Cardiac muscle cell (in vitro differentiated cells and primary cell): Measurements from ENCODE around the gene SLC17A1. TPM values are rescaled to one million over a fixed set of nuclear protein-coding genes. Genes with fewer than 3 reads are reported as not detected.

ENCODE experiments used
- DNase-seq, 2 donors: peaks; one replicate each; pipeline versions ENCODE4 v3.0.0 to v3.0.0-alpha.2; 2010 to 2017; ENCODE audit warnings: low read depth in 1 of 2, low spot score in 1 of 2
- H3K27ac ChIP-seq: fragments of 200-600 bp; sonication (generic); 2 replicates; pipeline ENCODE4 v1.5.1; 2016
- H3K27me3 ChIP-seq: fragments of 200-600 bp; sonication (generic); 2 replicates; pipeline ENCODE4 v1.6.0; 2016; ENCODE audit warnings: control low read depth
- H3K36me3 ChIP-seq: fragments of 200-600 bp; sonication (generic); 2 replicates; pipeline ENCODE4 v1.5.1; 2016; ENCODE audit warnings: control low read depth
- H3K4me1 ChIP-seq: fragments of 200-600 bp; sonication (generic); 2 replicates; pipeline ENCODE4 v1.8.1; 2017; ENCODE audit warnings: low read depth, mild to moderate bottlenecking, mixed run types
- H3K4me3 ChIP-seq: fragments of 200-600 bp; sonication (generic); 2 replicates; pipeline ENCODE4 v1.5.1; 2016; ENCODE audit warnings: mild to moderate bottlenecking
- H3K9me3 ChIP-seq: fragments of 200-600 bp; sonication (generic); 2 replicates; pipeline ENCODE4 v1.5.1; 2017; ENCODE audit warnings: low read depth, mild to moderate bottlenecking, control low read depth
- CTCF ChIP-seq: IDR thresholded peaks from 2 replicates; pipeline ENCODE4 v1.5.1; 2012; ENCODE audit warnings: low read depth, mild to moderate bottlenecking, low read length
- polyA plus RNA-seq: library from polyadenylated mRNA; unstranded; fragments of >200 nt; fragmentation: Nextera tagmentation; extraction: Ambion mirVana; gene quantifications from 2 replicates; pipeline ENCODE4 v1.2.1, GENCODE V29; 2016
- total RNA-seq: library from RNA; depleted of rRNA; stranded (reverse); fragments of >200 nt; gene quantifications from 2 replicates; pipeline ENCODE4 v1.2.3, GENCODE V29; 2016

Gene SLC17A1
- total and polyA plus RNA-seq, 2 experiments from 2014 or later = not detected

DNA sequence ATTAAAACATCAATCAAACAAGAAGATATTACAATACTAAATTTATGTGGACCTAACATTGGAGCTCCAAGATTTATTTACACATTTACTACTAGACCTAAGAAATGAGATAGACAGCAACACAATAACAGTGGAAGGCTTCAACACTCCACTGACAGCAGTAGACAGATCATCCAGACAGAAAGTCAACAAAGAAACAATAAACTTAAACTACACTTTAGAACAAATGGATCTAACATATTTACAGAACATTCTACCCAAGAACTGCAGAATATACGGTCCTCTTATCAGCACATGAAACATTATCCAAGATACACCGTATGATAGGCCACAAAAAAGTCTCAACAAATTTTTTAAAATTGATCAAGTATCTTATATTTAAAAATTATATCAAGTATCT lies 27.0 kb downstream of the SLC17A1 start:
- H3K27ac ChIP-seq = no peak overlapping the region
- no peaks in the 10 kb centered on the region for H3K36me3 ChIP-seq
- no peak for DNase-seq
- H3K4me1 ChIP-seq = no peaks in the 10 kb centered on the region
- no peaks in the 10 kb centered on the region for H3K9me3 ChIP-seq
- no peak for TF ChIP-seq CTCF
- H3K4me3 ChIP-seq = no peak overlapping the region
- no peaks in the 10 kb centered on the region for H3K27me3 ChIP-seq

DNA sequence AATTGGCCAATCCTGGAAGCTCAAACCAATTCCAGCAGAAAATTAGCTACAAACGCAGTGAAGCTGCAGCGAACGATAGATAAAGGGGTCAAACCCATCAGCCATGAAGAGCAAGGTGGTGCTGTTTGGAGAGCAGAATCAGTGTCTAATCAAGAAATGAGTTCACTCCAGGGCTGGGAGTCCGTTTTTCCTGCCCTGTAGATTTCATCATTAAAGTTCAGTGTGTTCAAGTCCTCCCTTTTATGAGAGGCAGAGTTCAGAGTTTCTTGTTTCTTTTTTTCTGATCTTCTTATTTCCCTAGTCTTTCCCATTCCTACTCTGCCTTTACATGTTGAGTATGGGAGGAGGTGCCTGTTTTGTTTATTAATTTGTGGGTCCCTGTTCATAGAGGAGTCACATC lies 30.4 kb downstream of the SLC17A1 start:
- Histone ChIP-seq H3K4me1 (no peaks in the 10 kb centered on the region), H3K4me3 (no peak overlapping the region), H3K27ac (no peak overlapping the region), H3K36me3 (no peaks in the 10 kb centered on the region), H3K27me3 (no peaks in the 10 kb centered on the region), H3K9me3 (no peaks in the 10 kb centered on the region)
- TF ChIP-seq CTCF = no peak
- DNase-seq = no peak

DNA sequence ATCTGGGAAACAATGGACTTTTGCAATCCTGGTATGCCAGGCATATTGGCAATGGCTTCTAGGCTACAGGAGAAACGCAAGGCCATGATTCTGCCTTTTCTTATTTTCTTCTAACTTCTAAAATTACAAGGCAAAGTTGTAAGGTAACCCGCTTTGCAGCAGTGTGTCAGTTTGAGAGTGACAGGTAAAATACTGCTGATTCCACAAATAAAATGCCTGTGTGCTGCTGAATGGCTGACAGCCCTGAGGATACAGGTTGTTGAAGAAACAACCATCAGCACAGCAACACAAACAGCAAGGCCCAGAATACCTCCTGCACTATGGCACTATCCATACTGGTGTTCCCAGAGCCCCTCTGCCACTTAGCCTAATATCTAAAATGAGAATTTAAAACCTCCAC lies 37.1 kb downstream of the SLC17A1 start:
- H3K9me3 ChIP-seq = no peaks in the 10 kb centered on the region
- DNase-seq = no peak
- no peaks in the 10 kb centered on the region for H3K4me1 ChIP-seq
- H3K27ac ChIP-seq = no peak overlapping the region
- no peaks in the 10 kb centered on the region for H3K36me3 ChIP-seq
- no peaks in the 10 kb centered on the region for H3K27me3 ChIP-seq
- TF ChIP-seq CTCF = no peak
- no peak overlapping the region for H3K4me3 ChIP-seq

- no peaks in the 10 kb centered on the region for H3K27me3 ChIP-seq
- TF ChIP-seq CTCF = no peak
- no peak overlapping the region for H3K4me3 ChIP-seq
- DNase-seq = no peak
- no peak overlapping the region for H3K27ac ChIP-seq
- no peaks in the 10 kb centered on the region for H3K4me1 ChIP-seq
- H3K9me3 ChIP-seq = no peaks in the 10 kb centered on the region
- no peaks in the 10 kb centered on the region for H3K36me3 ChIP-seq
Measured at GRCh38 chr6:25793970-25794369, 37.9 kb downstream of the SLC17A1 start.

- Histone ChIP-seq H3K4me3 (no peak overlapping the region), H3K9me3 (no peaks in the 10 kb centered on the region), H3K27ac (no peak overlapping the region), H3K4me1 (no peaks in the 10 kb centered on the region), H3K36me3 (no peaks in the 10 kb centered on the region), H3K27me3 (no peaks in the 10 kb centered on the region)
- DNase-seq = no peak
- TF ChIP-seq CTCF = no peak
Measured at GRCh38 chr6:25792016-25792415, 39.8 kb downstream of the SLC17A1 start.

DNA sequence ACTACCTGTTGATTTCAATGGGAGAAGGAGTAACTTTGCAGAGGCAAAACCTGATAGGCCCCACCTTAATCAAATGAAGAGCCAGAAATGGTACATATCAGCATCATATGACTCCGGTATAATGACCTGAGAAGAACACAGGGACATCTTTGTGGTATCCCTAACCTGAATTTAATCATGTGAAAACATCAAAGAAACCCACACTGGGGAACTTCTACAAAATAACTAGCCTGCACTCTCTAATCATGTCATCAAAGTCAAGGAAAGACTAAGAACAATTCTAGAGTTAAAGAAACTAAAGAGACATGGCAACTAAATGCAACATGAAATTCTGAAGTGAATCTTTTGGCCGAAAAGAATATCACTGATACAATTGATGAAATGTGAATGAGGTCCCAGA lies 42.4 kb downstream of the SLC17A1 start:
- DNase-seq = no peak
- Histone ChIP-seq H3K9me3 (no peaks in the 10 kb centered on the region), H3K36me3 (no peaks in the 10 kb centered on the region), H3K27me3 (no peaks in the 10 kb centered on the region), H3K4me3 (no peak overlapping the region), H3K4me1 (no peaks in the 10 kb centered on the region), H3K27ac (no peak overlapping the region)
- TF ChIP-seq CTCF = no peak
